HEK293T (cell line): ENCODE data around the gene BNIP3.

Experiments used
- CTCF ChIA-PET: fragments of 350-600 bp; formaldehyde crosslinking; extraction: SDS; loops from one replicate; lab custom pipeline; 2021; ENCODE audit warnings: antibody characterized with exemption, inconsistent platforms; lab: Yijun Ruan, JAX
- POLR2A ChIA-PET: fragments of 350-600 bp; formaldehyde crosslinking; extraction: SDS; loops from one replicate; lab custom pipeline; 2020; ENCODE audit warnings: antibody characterized with exemption, inconsistent platforms; lab: Yijun Ruan, JAX
- DNase-seq: peaks from one replicate; pipeline ENCODE4 v3.0.0; 2012; ENCODE audit warnings: mixed read lengths; ENCODE audit errors: extremely low spot score
- ARNT ChIP-seq: fragments of 450-650 bp; IDR thresholded peaks from 2 replicates; pipeline ENCODE4 v1.6.1; 2017; ENCODE audit warnings: mild to moderate bottlenecking
- BHLHE40 ChIP-seq: fragments of 450-650 bp; IDR thresholded peaks from 2 replicates; pipeline ENCODE4 v1.6.1; 2016; ENCODE audit warnings: mild to moderate bottlenecking, moderate library complexity, borderline replicate concordance
- CTBP1 ChIP-seq: fragments of 450-650 bp; IDR thresholded peaks from 2 replicates; pipeline ENCODE4 v1.6.1; 2016; ENCODE audit warnings: borderline replicate concordance
- ELF4 ChIP-seq: fragments of 450-650 bp; IDR thresholded peaks from 2 replicates; pipeline ENCODE4 v1.6.1; 2017; ENCODE audit warnings: antibody characterized with exemption
- FOXA1 ChIP-seq: fragments of 450-650 bp; IDR thresholded peaks from 2 replicates; pipeline ENCODE4 v1.6.1; 2016; ENCODE audit warnings: mild to moderate bottlenecking
- FOXK2 ChIP-seq: fragments of 450-650 bp; IDR thresholded peaks from 2 replicates; pipeline ENCODE4 v1.6.1; 2016; ENCODE audit warnings: mild to moderate bottlenecking
- FOXM1 ChIP-seq: fragments of 450-650 bp; IDR thresholded peaks from 2 replicates; pipeline ENCODE4 v1.6.1; 2017; ENCODE audit warnings: mild to moderate bottlenecking, borderline replicate concordance
- HDGF ChIP-seq: fragments of 450-650 bp; IDR thresholded peaks from 2 replicates; pipeline ENCODE4 v1.6.1; 2017; ENCODE audit warnings: antibody characterized with exemption, borderline replicate concordance
- L3MBTL2 ChIP-seq: fragments of 450-650 bp; conservative IDR thresholded peaks from 2 replicates; pipeline ENCODE4 v1.6.1; 2016; ENCODE audit warnings: mild to moderate bottlenecking
- LEF1 ChIP-seq: fragments of 450-650 bp; IDR thresholded peaks from 2 replicates; pipeline ENCODE4 v1.6.1; 2017; ENCODE audit warnings: mild to moderate bottlenecking, borderline replicate concordance
- NFRKB ChIP-seq: fragments of 450-650 bp; IDR thresholded peaks from 2 replicates; pipeline ENCODE4 v1.6.1; 2016; ENCODE audit warnings: mild to moderate bottlenecking, moderate library complexity
- PKNOX1 ChIP-seq: fragments of 450-650 bp; IDR thresholded peaks from 2 replicates; pipeline ENCODE4 v1.6.1; 2016
- SP1 ChIP-seq: fragments of 450-650 bp; IDR thresholded peaks from 2 replicates; pipeline ENCODE4 v1.6.1; 2017
- SUZ12 ChIP-seq: fragments of 450-650 bp; IDR thresholded peaks from 2 replicates; pipeline ENCODE4 v1.6.1; 2016; ENCODE audit warnings: mild to moderate bottlenecking
- TARDBP ChIP-seq: fragments of 450-650 bp; IDR thresholded peaks from 2 replicates; pipeline ENCODE4 v1.6.1; 2016
- ZNF384 ChIP-seq: fragments of 450-650 bp; IDR thresholded peaks from 2 replicates; pipeline ENCODE4 v1.6.1; 2016

The BNIP3 gene

GRCh38 chr10:131933696-131934086 is 48.0 kb downstream of the BNIP3 start:
- TF ChIP-seq SUZ12 (no peak), PKNOX1 (peak; percentile 61)
- ChIA-PET POLR2A (no interaction called here), CTCF (interaction anchor here (1.2 to 1.6 kb wide), 3 partner anchors 10 to 59 kb away, joined by 3 to 6 read pairs (median 3); no protein-coding TSS in a partner anchor)
- peak; percentile 27 for DNase-seq

GRCh38 chr10:131933016-131933695 is 48.6 kb downstream of the BNIP3 start:
- peak; percentile 60 for DNase-seq
- ChIA-PET POLR2A (interaction anchor here (0.9 kb wide), 1 partner anchor 30 kb away, joined by 4 read pairs; no protein-coding TSS in a partner anchor), CTCF (interaction anchor here (0.6 to 1.6 kb wide), 4 partner anchors 10 to 1729 kb away, joined by 3 to 6 read pairs (median 3); no protein-coding TSS in a partner anchor)
- TF ChIP-seq FOXK2 (no peak), BHLHE40 (no peak), FOXA1 (no peak), TARDBP (no peak), ARNT (peak; percentile 92), LEF1 (no peak), SP1 (no peak), CTBP1 (no peak)

GRCh38 chr10:131931981-131932380 is 49.7 kb downstream of the BNIP3 start:
- no peak for DNase-seq
- POLR2A ChIA-PET: interaction anchor here (1.7 kb wide), 1 partner anchor 32 kb away, joined by 4 read pairs; the partner anchor contains the start of gene PPP2R2D

GRCh38 chr10:131930586-131931330 is 51.0 kb downstream of the BNIP3 start:
- TF ChIP-seq FOXA1 (no peak), HDGF (no peak), ARNT (no peak), ELF4 (no peak), SP1 (no peak), ZNF384 (no peak), L3MBTL2 (no peak), NFRKB (no peak), FOXM1 (no peak), CTBP1 (no peak), LEF1 (no peak), TARDBP (no peak), SUZ12 (no peak)
- no peak for DNase-seq
- CTCF ChIA-PET: no interaction called here
- POLR2A ChIA-PET: interaction anchor here (1.7 kb wide), 1 partner anchor 30 kb away, joined by 4 read pairs; the partner anchor contains the start of gene PPP2R2D

More at GRCh38 chr10:131931981-131932380, 49.7 kb downstream of the BNIP3 start:
- CTCF ChIA-PET: interaction anchor here (1.6 kb wide), 1 partner anchor 11 kb away, joined by 6 read pairs; no protein-coding TSS in a partner anchor
- no peak for TF ChIP-seq HDGF
- no peak for TF ChIP-seq CTBP1
- no peak for TF ChIP-seq FOXM1
- TF ChIP-seq NFRKB: no peak
- TF ChIP-seq ARNT: no peak
- TF ChIP-seq TARDBP: no peak

GRCh38 chr10:131930150-131930549 is 51.6 kb downstream of the BNIP3 start:
- POLR2A ChIA-PET: no interaction called here
- CTCF ChIA-PET: interaction anchor here (0.5 kb wide), 1 partner anchor 35 kb away, joined by 3 read pairs; no protein-coding TSS in a partner anchor

GRCh38 chr10:131929122-131929845 is 52.4 kb downstream of the BNIP3 start:
- no peak for TF ChIP-seq L3MBTL2
- no peak for TF ChIP-seq ELF4
- no peak for TF ChIP-seq BHLHE40
- no peak for TF ChIP-seq ZNF384
- no peak for TF ChIP-seq FOXA1
- TF ChIP-seq SP1: no peak
- TF ChIP-seq SUZ12: no peak
- TF ChIP-seq NFRKB: no peak
- TF ChIP-seq CTBP1: no peak
- no peak for TF ChIP-seq TARDBP
- no peak for TF ChIP-seq PKNOX1
- no peak for TF ChIP-seq FOXK2
- no peak for DNase-seq
- ChIA-PET CTCF (interaction anchor here (0.5 kb wide), 1 partner anchor 34 kb away, joined by 3 read pairs; no protein-coding TSS in a partner anchor), POLR2A (no interaction called here)

More at GRCh38 chr10:131930150-131930549, 51.6 kb downstream of the BNIP3 start:
- DNase-seq: no peak
- TF ChIP-seq ARNT: no peak
